Stimulated activated CD4-positive, alpha-beta T cell treated with anti-CD3 and anti-CD28 coated beads, Interleukin-4, amount 100 ng/mL, for 4 hours (primary cell): ENCODE data around the gene CWC25.
"Not testable (repeated sequence)": the region's sequence is repeated elsewhere in the genome, so short reads cannot be mapped to it uniquely, and the experiment has no call there.

Experiments
- DNase-seq, 2 experiments: peaks; one replicate each; pipeline ENCODE4 v3.0.0-alpha.2; 2020

Gene CWC25

GRCh38 chr17:38852771-38853291 is 27.7 kb upstream of the CWC25 start:
- DNase-seq: peak in 1 of 2 experiments; percentile 17

GRCh38 chr17:38851434-38851833 is 26.3 kb upstream of the CWC25 start:
- DNase-seq: no peak

- DNase-seq: no peak
Observed at GRCh38 chr17:38850374-38850773, 25.3 kb upstream of the CWC25 start.

- DNase-seq: no peak
Observed at GRCh38 chr17:38848939-38849605, 24.0 kb upstream of the CWC25 start.

- DNase-seq: no peak
Observed at GRCh38 chr17:38848557-38848891, 23.4 kb upstream of the CWC25 start.

- no peak for DNase-seq
Observed at GRCh38 chr17:38844261-38844757, 19.2 kb upstream of the CWC25 start.

- no peak for DNase-seq
Observed at GRCh38 chr17:38825762-38826247, 684 bp upstream of the CWC25 start.

GRCh38 chr17:38815576-38816193 is 9.4 kb downstream of the CWC25 start:
- no peak for DNase-seq

- no peak for DNase-seq
Observed at GRCh38 chr17:38809828-38810227, 15.3 kb downstream of the CWC25 start.

GRCh38 chr17:38800237-38800760 is 24.8 kb downstream of the CWC25 start:
- no peak for DNase-seq

GRCh38 chr17:38799501-38800236 is 25.5 kb downstream of the CWC25 start, which contains the start of gene PIP4K2B:
TSS of gene PIP4K2B (minus strand) at chr17:38799556. CDS start at chr17:38799424, 132 bp downstream.
- peak; percentile 79 to 80 for DNase-seq

- peak; percentile 30 to 33 for DNase-seq
Observed at GRCh38 chr17:38798614-38799500, 26.3 kb downstream of the CWC25 start.

- DNase-seq: no peak
Observed at GRCh38 chr17:38797828-38798227, 27.3 kb downstream of the CWC25 start.

GRCh38 chr17:38797158-38797490 is 28.0 kb downstream of the CWC25 start:
- DNase-seq: no peak

GRCh38 chr17:38796451-38797157 is 28.5 kb downstream of the CWC25 start:
- no peak for DNase-seq

- no peak for DNase-seq
Observed at GRCh38 chr17:38794221-38794620, 30.9 kb downstream of the CWC25 start.

GRCh38 chr17:38791162-38791561 is 34.0 kb downstream of the CWC25 start:
- no peak for DNase-seq

- not testable (repeated sequence) for DNase-seq
Observed at GRCh38 chr17:38790148-38790707, 34.9 kb downstream of the CWC25 start.

- DNase-seq: no peak
Observed at GRCh38 chr17:38789185-38789584, 35.9 kb downstream of the CWC25 start.

GRCh38 chr17:38787999-38788398 is 37.1 kb downstream of the CWC25 start:
- DNase-seq: not testable (repeated sequence)

- DNase-seq: no peak
Observed at GRCh38 chr17:38786372-38786771, 38.7 kb downstream of the CWC25 start.
